Skeletal muscle tissue (tissue), 4 donors: ENCODE data around the gene POMT1. TPM values are rescaled to one million over a fixed set of nuclear protein-coding genes. Genes with fewer than 3 reads are reported as not detected.

Source experiments
- H3K27ac ChIP-seq: one replicate; pipeline ENCODE4 v1.7.0; 2013; ENCODE audit warnings: mild to moderate bottlenecking, low read depth, low read length, inconsistent platforms
- H3K27me3 ChIP-seq, 3 donors: one replicate each; pipeline ENCODE4 v1.7.0; 2013; ENCODE audit warnings: low read length in 3 of 3; ENCODE audit not compliant: control insufficient read depth in 3 of 3, insufficient read depth in 3 of 3
- H3K36me3 ChIP-seq, 3 donors: one replicate each; pipeline ENCODE4 v1.7.0; 2013; ENCODE audit warnings: low read length in 3 of 3; ENCODE audit not compliant: control insufficient read depth in 3 of 3, insufficient read depth in 3 of 3
- H3K4me1 ChIP-seq, 3 donors: one replicate each; pipeline ENCODE4 v1.7.0; 2013; ENCODE audit warnings: low read length in 3 of 3, mild to moderate bottlenecking in 3 of 3; ENCODE audit not compliant: control insufficient read depth in 3 of 3, insufficient read depth in 3 of 3
- H3K4me3 ChIP-seq, 3 donors: one replicate each; pipeline ENCODE4 v1.7.0; 2013; ENCODE audit warnings: low read length in 3 of 3
- H3K9ac ChIP-seq, 3 donors: one replicate each; pipeline ENCODE4 v1.7.0; 2013; ENCODE audit warnings: low read length in 3 of 3, mild to moderate bottlenecking in 3 of 3, moderate library complexity in 2 of 3, low read depth in 1 of 3
- H3K9me3 ChIP-seq, 3 donors: one replicate each; pipeline ENCODE4 v1.7.0; 2013; ENCODE audit warnings: low read length in 3 of 3; ENCODE audit not compliant: control insufficient read depth in 3 of 3
- total RNA-seq: library from RNA; depleted of rRNA; stranded (reverse); fragments of >200 nt; gene quantifications from one replicate; pipeline ENCODE4 v1.2.3, GENCODE V29; 2014
- donor health status: Osteomylitis.

POMT1 gene
- total RNA-seq, 1 donor from 2014 or later: 18.8 TPM

DNA sequence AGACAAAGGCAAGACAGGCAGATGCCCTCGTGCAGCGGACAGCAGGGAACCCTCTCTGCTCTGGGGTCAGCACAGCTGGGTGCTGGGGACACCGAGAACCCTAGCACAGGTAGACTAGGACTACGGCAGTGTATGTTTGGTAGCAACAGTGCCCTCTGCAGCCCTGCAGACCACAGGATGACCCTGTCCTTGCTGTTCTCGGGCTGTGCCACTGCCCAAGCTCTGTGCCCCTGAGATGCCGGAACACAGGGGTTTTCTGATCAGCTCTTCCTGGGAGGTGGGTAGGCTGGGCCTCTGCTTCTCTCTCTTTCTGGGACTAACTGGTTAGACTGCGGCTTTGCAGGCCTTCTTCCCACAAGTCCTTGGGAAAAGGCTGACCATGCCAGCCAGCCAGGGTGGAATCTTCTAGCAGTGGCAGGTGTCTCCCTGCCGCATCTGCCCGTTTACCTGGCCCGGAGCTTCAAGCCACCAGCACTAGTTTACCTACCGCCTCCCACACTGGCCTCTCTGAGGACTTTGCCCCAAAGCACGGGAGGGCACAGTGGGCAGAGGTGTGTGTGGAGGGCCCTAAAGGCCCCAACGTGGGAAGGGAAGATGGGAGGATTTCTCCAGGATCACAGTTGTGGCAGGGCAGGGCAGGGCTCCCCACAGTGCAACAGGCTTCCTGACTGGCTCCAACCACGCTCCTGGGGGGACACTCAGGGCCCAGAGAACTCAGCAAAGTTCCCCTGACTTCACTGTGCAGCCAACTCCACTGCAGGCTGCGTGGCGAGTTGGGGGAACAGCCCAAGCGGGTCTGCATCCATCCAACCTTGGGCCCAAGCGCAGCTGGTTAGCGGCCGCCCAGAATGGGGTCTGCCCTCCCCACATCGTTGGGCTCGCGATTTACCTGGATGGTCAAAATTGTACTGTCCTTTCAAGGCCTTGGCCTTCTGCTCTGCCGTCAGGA, 27.2 kb downstream of the POMT1 start:
- Histone ChIP-seq H3K4me3 (peak overlapping the region; percentile 82 to 85 (median 84)), H3K36me3 (peaks cover 32 to 42% (median 40%) of the 10 kb centered on the region in 3 donors), H3K9ac (peak overlapping the region; percentile 79 to 92 (median 85)), H3K4me1 (peaks cover 9 to 17% (median 11%) of the 10 kb centered on the region in 3 donors), H3K9me3 (no peaks in the 10 kb centered on the region), H3K27me3 (no peaks in the 10 kb centered on the region), H3K27ac (peak overlapping the region; percentile 56)

DNA sequence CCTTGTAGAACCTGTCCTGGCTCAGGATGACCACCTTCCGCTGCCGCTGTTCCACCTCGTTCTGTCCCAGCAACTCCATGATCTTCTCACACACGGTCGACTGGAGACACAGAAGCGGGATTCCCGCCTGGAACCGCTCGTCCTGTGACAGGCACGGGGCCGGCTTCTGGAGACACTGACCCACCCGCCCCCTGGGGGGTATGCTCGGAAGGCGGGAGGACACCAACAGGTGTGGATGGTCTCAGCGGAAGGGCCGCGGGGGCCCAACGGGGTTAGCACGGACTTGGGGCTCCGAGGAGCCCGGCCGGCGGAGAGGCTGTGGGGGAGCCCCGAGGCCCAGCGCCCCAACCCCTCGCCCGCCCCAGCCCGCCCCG, 27.8 kb downstream of the POMT1 start:
- peaks cover 9 to 17% (median 11%) of the 10 kb centered on the region in 3 donors for H3K4me1 ChIP-seq
- no peaks in the 10 kb centered on the region for H3K27me3 ChIP-seq
- H3K36me3 ChIP-seq: peaks cover 26 to 38% (median 35%) of the 10 kb centered on the region in 3 donors
- peak overlapping the region; percentile 79 to 92 (median 85) for H3K9ac ChIP-seq
- peak overlapping the region; percentile 82 to 85 (median 84) for H3K4me3 ChIP-seq
- no peaks in the 10 kb centered on the region for H3K9me3 ChIP-seq
- peak overlapping the region; percentile 56 for H3K27ac ChIP-seq

DNA sequence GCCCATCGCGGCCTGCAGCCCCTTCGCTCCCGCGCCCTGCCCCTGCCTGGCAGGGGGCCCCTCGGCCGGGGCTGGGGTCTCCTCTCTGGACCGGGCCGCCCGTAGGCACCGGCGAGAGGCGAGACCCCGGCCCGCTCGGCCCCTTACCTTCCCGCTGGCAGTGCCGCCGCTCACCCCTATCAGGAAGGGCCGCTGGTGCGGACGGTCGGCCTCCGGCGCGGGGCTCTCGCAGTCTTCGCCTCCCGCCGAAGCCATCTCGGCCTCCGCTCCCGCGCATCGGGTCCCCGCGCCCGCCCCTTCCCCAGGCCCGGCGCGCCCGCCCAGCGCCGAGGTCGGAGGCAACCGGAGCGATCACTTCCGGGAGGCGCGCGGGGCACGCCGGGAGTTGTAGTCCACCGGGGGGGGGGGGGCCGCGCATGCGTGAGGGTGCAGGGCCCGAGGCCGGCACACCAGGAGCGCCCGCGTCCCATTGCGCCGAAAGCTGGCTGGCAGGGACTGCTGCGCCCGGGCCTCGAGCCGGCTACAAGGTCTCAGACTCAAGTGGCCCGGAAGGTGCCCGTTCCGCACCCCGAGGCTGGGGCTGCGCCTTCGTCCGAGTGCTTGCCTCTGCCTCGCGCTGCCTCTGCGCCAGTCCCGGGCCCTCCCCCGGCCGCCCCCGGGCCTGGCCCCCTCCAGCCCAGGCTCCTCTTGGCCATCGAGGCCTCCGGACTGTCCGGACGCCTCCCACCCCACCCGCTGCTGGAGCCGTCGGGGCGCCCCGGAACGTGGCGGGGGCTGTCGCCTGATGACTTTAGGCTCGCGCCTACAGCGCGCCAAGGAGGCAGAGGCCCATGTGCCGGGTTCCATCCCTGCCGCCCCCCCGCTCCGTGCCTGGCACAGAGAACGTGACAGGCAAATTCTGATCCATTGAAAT, 28.5 kb downstream of the POMT1 start, which contains the start of gene UCK1:
TSS of gene UCK1 (minus strand) at position 344 of the 913 bp plus-strand sequence. CDS start at position 255, 89 bp downstream.
- Histone ChIP-seq H3K4me1 (peaks cover 9 to 17% (median 11%) of the 10 kb centered on the region in 3 donors), H3K9me3 (no peaks in the 10 kb centered on the region), H3K4me3 (peak within 1 kb of the TSS; percentile 82 to 85 (median 84)), H3K27ac (peak within 1 kb of the TSS; percentile 56), H3K36me3 (peaks cover 20 to 34% (median 28%) of the 10 kb centered on the region in 3 donors), H3K27me3 (no peaks in the 10 kb centered on the region), H3K9ac (peak within 1 kb of the TSS; percentile 79 to 92 (median 85))

DNA sequence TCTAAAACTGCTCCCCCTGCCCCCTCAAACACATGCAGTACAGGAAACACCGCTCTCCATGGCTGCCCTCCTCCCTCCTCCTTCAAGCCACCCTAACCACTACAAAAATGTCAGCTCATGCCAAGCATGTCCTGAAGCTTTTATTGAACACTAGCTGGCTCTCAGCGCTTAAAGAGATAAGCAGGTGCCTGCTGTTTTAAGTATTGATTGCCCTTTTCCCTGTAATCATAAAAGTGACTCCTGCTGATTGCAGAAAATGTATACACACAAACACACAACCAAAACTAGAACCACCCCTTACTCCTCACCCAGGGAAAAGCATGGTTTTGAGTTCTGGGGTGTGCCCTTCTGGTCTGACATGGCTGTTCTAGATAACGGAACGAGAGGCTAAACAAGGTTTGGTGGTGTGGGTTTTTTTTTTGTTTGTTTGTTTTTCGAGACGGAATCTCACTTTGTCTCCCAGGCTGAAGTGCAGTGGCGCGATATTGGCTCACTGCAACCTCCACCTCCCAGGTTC, 32.1 kb downstream of the POMT1 start:
- no peaks in the 10 kb centered on the region for H3K9me3 ChIP-seq
- H3K9ac ChIP-seq: no peak overlapping the region
- no peaks in the 10 kb centered on the region for H3K27me3 ChIP-seq
- H3K4me1 ChIP-seq: peaks cover 8 to 13% (median 8%) of the 10 kb centered on the region in 3 donors
- no peak overlapping the region for H3K27ac ChIP-seq
- H3K36me3 ChIP-seq: peaks cover under 1 to 4% (median 2%) of the 10 kb centered on the region in 3 donors
- no peak overlapping the region for H3K4me3 ChIP-seq

DNA sequence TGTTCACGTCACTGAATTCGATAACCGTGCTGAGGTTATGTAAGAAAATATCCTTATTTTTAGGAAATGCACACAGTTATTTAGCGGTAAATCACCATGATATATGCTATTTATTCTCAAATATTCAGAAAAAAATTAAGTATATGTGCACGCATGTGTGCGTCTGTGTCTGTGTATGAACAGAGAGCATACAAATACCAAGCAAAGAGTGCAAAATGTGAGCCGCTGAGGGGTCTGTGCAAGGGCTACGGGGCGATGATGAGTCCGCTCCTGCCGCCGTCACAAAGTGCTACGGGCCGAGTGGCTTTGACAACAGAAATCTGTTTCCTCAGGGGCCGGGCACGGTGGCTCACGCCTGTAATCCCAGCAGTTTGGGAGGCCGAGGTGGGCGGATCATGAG, 35.2 kb downstream of the POMT1 start:
- Histone ChIP-seq H3K36me3 (no peaks in the 10 kb centered on the region), H3K9me3 (no peaks in the 10 kb centered on the region), H3K27me3 (no peaks in the 10 kb centered on the region), H3K4me1 (no peaks in the 10 kb centered on the region), H3K4me3 (no peak overlapping the region), H3K27ac (no peak overlapping the region), H3K9ac (no peak overlapping the region)

GRCh38 chr9:131539223-131539923, 36.7 kb downstream of the POMT1 start:
- H3K9ac ChIP-seq: no peak overlapping the region
- no peaks in the 10 kb centered on the region for H3K4me1 ChIP-seq
- peaks cover 0 to 7% (median 3%) of the 10 kb centered on the region in 3 donors for H3K9me3 ChIP-seq
- no peak overlapping the region for H3K4me3 ChIP-seq
- H3K27ac ChIP-seq: no peak overlapping the region
- peaks cover 0 to 6% (median 0%) of the 10 kb centered on the region in 3 donors for H3K27me3 ChIP-seq
- H3K36me3 ChIP-seq: no peaks in the 10 kb centered on the region

GRCh38 chr9:131543141-131543540, 40.4 kb downstream of the POMT1 start:
- H3K9me3 ChIP-seq: peaks cover 0 to 8% (median 3%) of the 10 kb centered on the region in 3 donors
- no peaks in the 10 kb centered on the region for H3K36me3 ChIP-seq
- no peak overlapping the region for H3K4me3 ChIP-seq
- peaks cover 0 to 8% (median 7%) of the 10 kb centered on the region in 3 donors for H3K4me1 ChIP-seq
- no peak overlapping the region for H3K27ac ChIP-seq
- H3K27me3 ChIP-seq: peaks cover 23 to 35% (median 29%) of the 10 kb centered on the region in 3 donors
- H3K9ac ChIP-seq: no peak overlapping the region

DNA sequence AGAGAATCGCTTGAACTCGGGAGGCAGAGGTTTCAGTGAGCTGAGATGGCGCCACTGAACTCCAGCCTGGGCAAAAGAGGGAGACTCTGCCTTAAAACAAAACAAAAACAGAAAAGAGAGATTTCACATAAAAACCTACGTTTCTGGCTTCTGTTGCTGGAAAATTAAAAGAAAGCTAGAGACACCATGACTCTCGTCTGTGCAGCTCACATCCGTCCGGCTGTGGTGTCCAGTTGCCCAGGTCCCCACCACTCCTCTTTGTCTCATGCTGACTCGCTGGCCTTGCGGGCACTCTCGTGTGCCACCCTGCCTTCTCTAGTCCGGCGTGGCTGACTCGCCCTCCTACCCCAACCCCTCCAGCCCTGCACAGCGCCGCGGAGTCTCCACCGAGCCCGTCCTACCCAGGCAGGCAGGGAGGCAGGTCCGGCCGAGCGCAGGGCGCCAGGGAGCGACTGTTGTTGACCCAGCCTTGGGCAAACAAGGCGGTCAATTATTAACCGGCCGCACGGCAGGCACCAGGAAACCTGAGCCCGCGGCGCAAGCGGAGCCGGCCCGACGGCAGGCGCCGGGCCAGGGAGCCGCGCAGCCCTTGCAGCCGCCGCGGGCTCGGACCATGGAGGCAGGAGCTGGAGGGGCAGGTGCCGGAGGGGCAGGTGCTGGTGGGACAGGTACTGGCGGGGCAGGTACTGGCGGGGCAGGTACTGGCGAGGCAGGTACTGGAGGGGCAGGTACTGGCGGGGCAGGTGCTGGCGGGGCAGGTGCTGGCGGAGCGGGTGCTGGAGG, 42.5 kb downstream of the POMT1 start, which contains the start of gene PRRT1B:
TSS of gene PRRT1B (plus strand) at position 521 of the 783 bp plus-strand sequence. CDS start at position 614, 93 bp downstream.
- H3K9me3 ChIP-seq: peaks cover 0 to 8% (median 3%) of the 10 kb centered on the region in 3 donors
- H3K36me3 ChIP-seq: no peaks in the 10 kb centered on the region
- H3K27ac ChIP-seq: no peak within 1 kb of the TSS
- peaks cover 37 to 43% (median 40%) of the 10 kb centered on the region in 3 donors for H3K27me3 ChIP-seq
- peak within 1 kb of the TSS in 1 of 3 donors; percentile 35 for H3K4me3 ChIP-seq
- peaks cover 0 to 8% (median 7%) of the 10 kb centered on the region in 3 donors for H3K4me1 ChIP-seq
- peak within 1 kb of the TSS in 1 of 3 donors; percentile 8 for H3K9ac ChIP-seq
